Hematopoietic multipotent progenitor cell treated with erythropoietin and hydrocortisone succinate and interleukin-3 and kit ligand, for 17 days (in vitro differentiated cells): ENCODE measurements around the gene TLE4.

Experiments
- DNase-seq: peaks from one replicate; pipeline ENCODE4 v3.0.0-alpha.2; 2015; ENCODE audit warnings: low spot score

The TLE4 gene

GRCh38 chr9:79691496-79691895 is 119.7 kb downstream of the TLE4 start:
- no peak for DNase-seq

DNA sequence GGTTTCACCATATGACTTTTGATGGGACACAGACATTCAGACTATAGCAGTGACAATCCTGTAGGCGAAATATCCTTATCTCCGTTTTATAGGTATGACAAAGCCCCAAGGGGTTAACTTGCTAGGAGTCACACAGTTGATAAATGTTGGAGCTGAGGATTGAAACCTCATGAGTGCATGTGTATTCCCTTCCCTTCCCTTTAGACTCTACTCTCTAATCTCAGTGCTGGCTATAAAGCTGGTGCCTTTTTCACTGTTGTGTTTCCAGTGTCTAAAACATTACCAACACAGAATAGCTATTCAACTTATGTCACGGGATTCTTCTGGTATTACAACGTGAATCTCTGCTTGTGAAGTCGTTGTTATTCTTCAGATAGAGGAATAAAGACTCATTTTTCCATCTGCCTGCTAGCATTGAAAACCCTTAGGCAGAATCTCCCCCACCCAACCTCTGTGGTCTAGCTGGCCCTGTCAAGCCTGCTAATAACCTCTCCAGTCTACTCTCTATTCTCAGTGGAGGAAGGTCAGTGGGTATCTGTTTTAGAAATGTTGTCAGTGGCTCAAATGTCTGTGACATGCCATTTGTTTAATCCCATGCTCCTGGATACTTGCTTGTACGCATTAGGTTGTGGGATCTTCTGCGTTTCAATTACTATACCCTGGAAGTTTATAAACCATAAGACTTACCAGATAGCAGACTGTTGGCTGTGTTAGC is 121.2 kb downstream of the TLE4 start:
- no peak for DNase-seq

GRCh38 chr9:79693750-79694149 is 122.0 kb downstream of the TLE4 start:
- DNase-seq: no peak

DNA sequence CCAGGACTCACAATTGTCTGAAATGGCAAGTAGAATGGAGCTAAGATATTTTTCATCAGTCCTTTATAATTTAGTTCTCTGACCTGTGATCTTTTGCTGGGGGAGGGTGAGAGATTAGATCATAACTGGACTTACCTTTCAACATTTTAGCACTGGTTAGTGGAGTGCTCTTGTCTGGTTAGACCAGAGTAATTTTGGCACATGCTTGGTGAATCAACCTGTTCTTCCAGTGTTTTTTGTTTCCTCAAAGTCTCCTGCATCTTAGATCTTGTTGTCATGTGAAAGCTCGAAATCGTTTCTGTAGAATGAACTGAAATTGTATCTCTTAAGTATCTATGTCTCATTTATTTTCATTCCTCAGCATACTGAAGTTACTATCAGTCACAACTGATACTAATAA is 122.4 kb downstream of the TLE4 start:
- DNase-seq: no peak

DNA sequence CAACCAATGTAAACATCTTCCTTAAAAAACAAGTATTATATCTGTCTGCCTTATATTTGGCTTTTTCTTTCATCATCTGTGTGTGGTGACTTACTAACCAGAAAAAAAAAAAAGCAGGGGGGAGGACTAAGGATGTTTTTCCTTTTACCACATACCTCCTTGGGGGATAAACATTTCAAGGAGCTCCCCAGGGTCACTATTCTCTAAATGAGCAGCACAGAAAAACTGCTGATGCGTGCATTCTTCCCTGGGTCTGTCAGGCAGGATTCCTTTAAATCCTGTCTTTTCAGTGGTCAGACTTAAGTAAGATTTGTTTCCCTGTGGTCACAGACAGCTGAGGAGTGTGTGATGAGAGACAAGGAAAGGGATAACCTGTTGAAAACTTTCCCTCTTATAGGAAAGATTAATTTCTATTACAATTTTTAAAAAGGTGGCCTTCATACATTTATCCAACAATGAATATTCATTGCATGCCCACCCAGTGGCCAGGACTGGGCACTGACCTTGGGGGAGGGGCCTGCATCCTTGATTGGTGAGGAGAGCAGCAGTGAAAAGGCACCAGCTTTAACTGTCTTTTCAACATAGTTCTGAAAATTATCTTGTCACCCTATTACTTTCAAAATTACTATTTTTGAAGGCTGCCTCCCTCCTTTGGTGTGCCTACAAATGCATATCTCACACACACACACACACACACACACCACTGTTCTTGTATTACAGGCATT is 123.1 kb downstream of the TLE4 start:
- no peak for DNase-seq

DNA sequence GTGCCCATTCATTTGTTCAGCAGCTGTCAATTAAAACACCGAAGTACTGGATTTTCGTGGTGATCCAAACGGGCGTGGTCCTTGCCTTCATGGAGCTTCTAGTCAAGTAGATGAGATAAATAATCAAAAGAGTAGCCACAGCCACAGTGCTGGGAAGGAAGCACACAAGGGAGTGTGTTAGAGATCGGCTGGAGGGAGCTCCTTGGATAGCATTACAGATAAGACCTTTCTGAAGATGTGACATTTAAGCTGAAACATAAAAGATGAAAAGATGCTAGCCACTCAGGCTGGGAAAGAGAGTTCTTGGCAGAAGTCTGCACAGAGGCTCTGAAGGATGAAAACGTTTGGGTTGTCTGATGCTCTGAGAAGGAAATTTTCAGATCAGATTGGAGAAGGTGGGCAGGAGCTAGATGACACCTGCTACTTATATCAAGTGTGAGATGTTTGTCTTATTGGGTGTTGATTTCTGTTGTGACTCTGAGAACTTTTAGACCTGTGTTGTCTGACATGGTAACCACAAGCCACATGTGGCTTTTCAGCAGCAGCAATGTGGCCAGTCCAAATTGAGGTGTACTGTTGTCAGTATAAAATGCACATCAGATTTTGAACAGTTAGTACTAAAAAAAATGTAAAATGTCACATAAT is 123.9 kb downstream of the TLE4 start:
- DNase-seq: no peak

GRCh38 chr9:79698967-79699366 is 127.2 kb downstream of the TLE4 start:
- no peak for DNase-seq

DNA sequence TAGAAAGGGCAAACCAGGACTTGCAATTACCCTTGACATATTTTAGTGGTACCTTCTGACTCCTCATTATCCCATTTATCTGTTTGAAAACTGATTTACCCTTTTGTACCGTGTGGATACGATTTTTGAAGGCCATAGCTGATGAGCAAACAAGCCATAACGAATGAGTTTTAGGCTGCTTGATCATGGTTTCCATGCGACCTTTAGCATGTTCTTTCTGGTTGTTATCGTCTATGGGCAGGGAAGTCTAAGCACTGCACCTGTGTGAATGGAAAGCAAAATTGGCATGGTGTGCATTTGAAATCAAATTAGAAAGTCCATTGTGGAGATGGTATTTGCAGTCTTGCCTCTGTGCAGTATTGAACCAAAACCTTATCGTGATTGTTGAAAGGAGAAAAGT is 127.7 kb downstream of the TLE4 start:
- DNase-seq: no peak

- no peak for DNase-seq
Observed at GRCh38 chr9:79700607-79701360, 129.0 kb downstream of the TLE4 start.

- no peak for DNase-seq
Observed at GRCh38 chr9:79701651-79702050, 129.9 kb downstream of the TLE4 start.

DNA sequence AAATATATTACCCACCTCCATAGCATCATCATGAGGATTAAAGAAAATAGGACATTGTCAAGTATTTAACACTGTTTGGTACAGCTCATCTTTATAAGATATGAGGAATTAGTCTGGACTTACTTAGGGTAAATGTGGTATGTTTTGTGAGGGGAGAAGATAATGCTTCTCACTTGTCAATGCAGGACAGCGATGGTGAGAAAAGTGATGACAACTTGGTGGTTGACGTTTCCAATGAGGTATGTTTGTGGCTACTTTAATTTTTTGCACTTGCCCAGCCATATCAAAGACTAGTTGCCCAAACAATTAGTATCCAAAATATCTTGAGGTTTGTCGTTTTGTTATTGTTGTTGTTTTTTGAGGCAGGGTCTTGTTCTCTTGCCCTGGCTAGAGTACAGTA is 133.9 kb downstream of the TLE4 start:
- no peak for DNase-seq

- no peak for DNase-seq
Observed at GRCh38 chr9:79706512-79706911, 134.7 kb downstream of the TLE4 start.

- DNase-seq: no peak
Observed at GRCh38 chr9:79707589-79707988, 135.8 kb downstream of the TLE4 start.

DNA sequence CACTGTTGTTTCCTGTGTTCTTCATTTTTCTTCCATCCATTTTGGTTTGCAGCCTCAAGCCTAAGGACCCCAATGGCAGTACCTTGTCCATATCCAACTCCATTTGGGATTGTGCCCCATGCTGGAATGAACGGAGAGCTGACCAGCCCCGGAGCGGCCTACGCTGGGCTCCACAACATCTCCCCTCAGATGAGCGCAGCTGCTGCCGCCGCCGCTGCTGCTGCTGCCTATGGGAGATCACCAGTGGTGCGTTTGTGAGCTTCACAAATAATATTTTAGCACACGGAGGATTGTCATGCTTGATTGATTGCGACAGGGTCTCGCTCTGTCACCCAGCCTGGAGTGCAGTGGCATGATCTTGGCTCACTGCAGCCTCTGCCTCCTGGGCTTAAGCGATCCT is 136.8 kb downstream of the TLE4 start:
- no peak for DNase-seq

DNA sequence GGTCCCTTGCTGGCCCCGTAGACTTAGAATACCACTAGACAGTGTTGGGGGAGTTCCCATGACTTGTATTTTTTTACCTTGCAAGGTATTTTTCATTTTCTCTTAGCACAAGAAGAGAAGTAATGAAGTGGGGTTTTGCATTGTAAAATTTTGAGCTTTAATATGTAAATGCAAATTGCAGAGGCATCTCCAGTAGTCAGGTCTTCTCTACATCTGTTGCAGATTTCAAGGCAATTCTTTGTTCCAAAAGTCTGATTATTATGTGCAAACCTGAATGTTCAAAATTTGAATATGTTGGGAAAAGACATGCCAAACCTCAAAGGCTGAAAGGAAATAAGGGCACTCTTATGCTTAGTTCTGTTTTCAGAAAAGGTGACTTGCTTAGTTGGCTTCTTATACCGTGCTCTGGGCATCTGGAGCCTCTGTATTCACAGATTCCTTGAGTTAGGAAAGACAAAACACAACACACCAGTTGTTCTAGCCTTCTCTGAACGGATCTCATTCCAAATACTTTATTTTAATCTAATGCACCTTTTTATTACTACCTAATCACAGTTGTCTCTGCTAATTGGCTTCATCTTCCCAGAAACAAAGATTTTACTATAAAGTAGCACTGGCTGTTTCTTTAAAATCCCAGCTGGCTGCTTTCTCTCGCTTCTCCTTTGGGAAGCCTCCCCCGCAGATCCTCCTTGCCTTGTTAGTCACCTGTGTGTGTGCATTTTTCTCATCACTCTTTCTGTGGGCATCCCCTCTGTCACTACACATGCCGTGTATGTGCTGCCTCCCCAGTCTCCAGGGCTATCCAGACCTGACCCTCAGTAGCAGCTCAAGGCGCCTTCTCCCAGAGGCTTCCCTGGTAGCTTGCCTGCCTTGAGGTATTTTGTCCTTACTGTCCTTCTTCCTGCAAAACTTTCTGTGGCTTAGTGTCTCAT is 138.2 kb downstream of the TLE4 start:
- no peak for DNase-seq

DNA sequence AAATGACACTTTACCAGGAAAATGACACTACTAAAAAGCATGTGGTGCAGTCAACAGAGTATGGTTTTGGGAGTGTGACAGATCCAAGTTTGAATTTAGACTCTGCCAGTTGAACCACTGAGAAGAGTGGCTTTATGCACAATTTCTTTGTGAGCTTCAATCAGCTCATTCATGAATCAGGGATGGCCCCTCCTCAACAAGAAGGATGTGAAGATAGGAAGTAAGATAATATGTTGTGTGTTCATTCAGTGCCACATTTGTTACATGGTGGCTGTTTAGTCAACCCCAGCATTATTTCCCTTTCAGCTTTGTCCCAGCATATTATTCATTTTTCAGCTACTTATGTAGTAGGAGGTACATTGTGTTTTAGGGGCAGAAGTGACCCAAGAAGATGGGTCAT is 140.1 kb downstream of the TLE4 start:
- no peak for DNase-seq

GRCh38 chr9:79719021-79719420 is 147.3 kb downstream of the TLE4 start:
- no peak for DNase-seq

DNA sequence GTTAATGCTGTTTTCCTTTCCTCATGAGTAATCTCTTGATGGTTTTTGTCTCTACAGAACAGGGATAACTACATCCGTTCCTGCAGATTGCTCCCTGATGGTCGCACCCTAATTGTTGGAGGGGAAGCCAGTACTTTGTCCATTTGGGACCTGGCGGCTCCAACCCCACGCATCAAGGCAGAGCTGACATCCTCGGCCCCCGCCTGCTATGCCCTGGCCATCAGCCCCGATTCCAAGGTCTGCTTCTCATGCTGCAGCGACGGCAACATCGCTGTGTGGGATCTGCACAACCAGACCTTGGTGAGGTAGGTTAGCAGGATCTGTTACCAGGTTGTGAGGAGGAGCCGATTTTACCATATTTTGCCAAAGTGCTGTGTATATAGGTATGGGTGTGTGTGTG is 148.2 kb downstream of the TLE4 start:
- DNase-seq: no peak

DNA sequence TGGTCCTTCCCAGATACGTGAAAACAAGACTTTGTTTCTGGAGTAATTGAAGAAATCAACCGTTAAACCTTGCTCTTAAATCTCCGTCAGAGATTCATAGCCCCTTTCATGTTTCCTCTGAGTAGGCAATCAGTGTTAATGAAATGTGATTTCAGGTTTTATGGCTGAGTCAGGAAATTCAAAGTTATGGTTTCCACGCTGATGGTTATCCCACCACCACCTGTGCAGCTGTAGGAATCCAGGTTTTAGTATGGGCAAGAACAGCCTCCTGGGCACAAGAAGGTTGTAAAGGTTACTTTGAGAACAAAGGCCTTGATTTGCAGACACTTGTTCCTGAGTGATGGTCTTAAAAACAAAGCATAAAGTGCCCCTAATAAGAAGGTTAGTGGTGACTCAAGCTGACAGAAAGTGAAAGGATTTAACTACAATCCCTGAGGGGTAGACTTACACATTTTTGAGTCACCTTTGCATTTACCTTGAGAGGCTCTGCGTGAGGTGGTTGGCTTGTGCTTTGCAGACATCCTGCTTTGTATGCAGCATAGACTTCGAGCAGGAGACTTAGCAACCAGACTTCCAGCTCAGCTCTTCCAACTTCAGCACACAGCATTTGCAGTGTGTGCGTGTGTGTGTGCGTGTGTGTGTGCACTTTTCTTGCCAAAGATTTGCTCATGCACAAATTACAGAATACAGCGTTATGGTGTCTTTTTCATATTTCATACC is 159.6 kb downstream of the TLE4 start:
- no peak for DNase-seq

GRCh38 chr9:79735023-79735779 is 163.4 kb downstream of the TLE4 start:
- DNase-seq: no peak
